HepG2 (cell line): ENCODE data around the gene MYADML2. TPM values are rescaled to one million over a fixed set of nuclear protein-coding genes. Genes with fewer than 3 reads are reported as not detected.
A peak's percentile ranks its signal among the peaks of the same experiment; 100 is the strongest.

ENCODE experiments used
- HNF1B ChIP-seq: sonication (generic); formaldehyde crosslinking; IDR thresholded peaks from 2 replicates; pipeline ENCODE4 v1.5.1; 2020; ENCODE audit warnings: mild to moderate bottlenecking, moderate library complexity, missing genetic modification reagents
- HNRNPLL ChIP-seq: fragments of 200-400 bp; formaldehyde crosslinking; IDR thresholded peaks from 2 replicates; pipeline ENCODE4 v1.6.1; 2017; ENCODE audit warnings: mild to moderate bottlenecking, low read depth, low read length; ENCODE audit not compliant: poor library complexity, severe bottlenecking
- HOXA7 ChIP-seq: sonication (generic); formaldehyde crosslinking; IDR thresholded peaks from 2 replicates; pipeline ENCODE4 v1.8.1; 2022; ENCODE audit warnings: mild to moderate bottlenecking, missing genetic modification reagents, moderate library complexity
- KMT2B ChIP-seq: IDR thresholded peaks from 2 replicates; pipeline ENCODE4 v1.6.1; 2016; ENCODE audit warnings: missing genetic modification reagents, missing compliant biosample characterization
- NFE2L1 ChIP-seq: sonication (generic); formaldehyde crosslinking; IDR thresholded peaks from 2 replicates; pipeline ENCODE4 v1.4.0; 2020; ENCODE audit warnings: missing genetic modification reagents, mild to moderate bottlenecking, borderline replicate concordance
- PRDM4 ChIP-seq: sonication (generic); formaldehyde crosslinking; IDR thresholded peaks from 2 replicates; pipeline ENCODE4 v1.9.0; 2021; ENCODE audit warnings: missing genetic modification reagents, borderline replicate concordance
- SKIL ChIP-seq: sonication (generic); formaldehyde crosslinking; IDR thresholded peaks from 2 replicates; pipeline ENCODE4 v1.8.0; 2022; ENCODE audit warnings: missing genetic modification reagents, mild to moderate bottlenecking, moderate library complexity, borderline replicate concordance
- SP2 ChIP-seq: sonication (generic); formaldehyde crosslinking; IDR thresholded peaks from 2 replicates; pipeline ENCODE4 v1.5.1; 2020; ENCODE audit warnings: mild to moderate bottlenecking, missing genetic modification reagents
- TAF1 ChIP-seq: sonication (generic); formaldehyde crosslinking; IDR thresholded peaks from 2 replicates; pipeline ENCODE4 v1.4.0; 2020; ENCODE audit warnings: missing genetic modification reagents
- TFDP1 ChIP-seq: IDR thresholded peaks from 2 replicates; pipeline ENCODE4 v1.6.1; 2016; ENCODE audit warnings: missing compliant biosample characterization, missing genetic modification reagents, borderline replicate concordance
- THAP7 ChIP-seq: sonication (generic); formaldehyde crosslinking; IDR thresholded peaks from 2 replicates; pipeline ENCODE4 v1.8.1; 2023; ENCODE audit warnings: mild to moderate bottlenecking, missing genetic modification reagents
- ZBTB10 ChIP-seq: sonication (generic); formaldehyde crosslinking; IDR thresholded peaks from 2 replicates; pipeline ENCODE4 v1.4.0; 2020; ENCODE audit warnings: missing genetic modification reagents, borderline replicate concordance
- ZKSCAN5 ChIP-seq: sonication (generic); formaldehyde crosslinking; IDR thresholded peaks from 2 replicates; pipeline ENCODE4 v1.5.1; 2020; ENCODE audit warnings: mild to moderate bottlenecking, missing genetic modification reagents
- ZNF562 ChIP-seq: sonication (generic); formaldehyde crosslinking; IDR thresholded peaks from 2 replicates; pipeline ENCODE4 v1.8.0; 2022; ENCODE audit warnings: missing genetic modification reagents, borderline replicate concordance
- ZNF615 ChIP-seq: sonication (generic); formaldehyde crosslinking; IDR thresholded peaks from 2 replicates; pipeline ENCODE4 v1.5.0; 2020; ENCODE audit warnings: mild to moderate bottlenecking, missing genetic modification reagents, borderline replicate concordance
- ZNF766 ChIP-seq: sonication (generic); formaldehyde crosslinking; IDR thresholded peaks from 2 replicates; pipeline ENCODE4 v1.5.0; 2020; ENCODE audit warnings: missing genetic modification reagents, borderline replicate concordance
- polyA plus RNA-seq, 8 experiments: library from polyadenylated mRNA; depleted of rRNA in 3 of 8; stranded (reverse) in 7 of 8; unstranded in 1 of 8; fragments of >200 nt; fragmentation: Illumina TruSeq in 4 of 8; extraction: Trizol in 4 of 8; gene quantifications; 2 replicates each; pipeline versions ENCODE4 v1.2.1 to v1.2.3, GENCODE V29; 2011 to 2016; ENCODE audit warnings: low read depth in 4 of 8, missing spikeins in 1 of 8, mixed read lengths in 1 of 8; ENCODE audit not compliant: insufficient read depth in 1 of 8
- total RNA-seq, 5 experiments: library from RNA; depleted of rRNA; stranded (reverse); fragments of >200 nt; fragmentation: Illumina TruSeq; extraction: Trizol; gene quantifications; 2 replicates each; pipeline ENCODE4 v1.2.3, GENCODE V29; 2016; ENCODE audit warnings: low read depth in 1 of 5

Gene MYADML2
- total and polyA plus RNA-seq, 2 of the 13 experiments (the other 11 are each of a cell fraction or from before 2014, with no cell fraction given): not detected

- TF ChIP-seq TFDP1 (CRISPR knock-in tag) (peak; percentile 41; the same call in 1 of the 2 replicates), NFE2L1 (CRISPR knock-in tag) (no peak), ZNF766 (CRISPR knock-in tag) (no peak), KMT2B (CRISPR knock-in tag) (no peak), TAF1 (peak; percentile 29; the same call in 1 of the 2 replicates), HNF1B (no peak), ZKSCAN5 (no peak), PRDM4 (CRISPR knock-in tag) (no peak), SP2 (CRISPR knock-in tag) (no peak), ZNF615 (no peak), SKIL (no peak), HOXA7 (CRISPR knock-in tag) (no peak), ZNF562 (CRISPR knock-in tag) (no peak), ZBTB10 (no peak), HNRNPLL (no peak), THAP7 (no peak)
Measured at GRCh38 chr17:81916234-81917001, 30.6 kb downstream of the MYADML2 start (continued).
